ENCODE results near the gene DGCR2. TPM values are rescaled to one million over a fixed set of nuclear protein-coding genes. Genes with fewer than 3 reads are reported as not detected.

Gene DGCR2
- total and polyA plus RNA-seq, 2 of the 4 experiments (the other 2 are of a cell fraction) = 17.2 to 35.4 TPM

- intact Hi-C loops (cut with micrococcal nuclease) = no loop called here
- in situ Hi-C loops (cut with MboI; ENCODE audit: low sequenced_read_pairs) = no loop called here
- no peak overlapping the region for H4K91ac ChIP-seq (ENCODE audit: insufficient read depth, low read depth, low read length)
- no peaks in the 10 kb centered on the region for H4K20me1 ChIP-seq (ENCODE audit: insufficient read depth, low read length)
- dilution Hi-C loops (cut with HindIII; ENCODE audit: low sequenced_read_pairs, unreplicated experiment) = no loop called here
- H3K27ac ChIP-seq (ENCODE audit: insufficient read depth, low read length) = no peak overlapping the region
- no peak overlapping the region for H2BK15ac ChIP-seq (ENCODE audit: low read depth, low read length)
- no peak overlapping the region for H3K18ac ChIP-seq (ENCODE audit: low read depth, low read length)
- H3K4me3 ChIP-seq (ENCODE audit: insufficient read depth, low read depth, low read length) = no peak overlapping the region
- H3K9ac ChIP-seq (ENCODE audit: low read depth, low read length) = no peak overlapping the region
- TF ChIP-seq BHLHE40 (IDR thresholded peaks at IDR 0.05; ENCODE audit: low read depth, low read length) (no peak), RAD21 (IDR thresholded peaks at IDR 0.05; ENCODE audit: low read length) (no peak), POLR2A (IDR thresholded peaks at IDR 0.05; ENCODE audit: low read depth, low read length) (no peak), USF2 (IDR thresholded peaks at IDR 0.05; ENCODE audit: low read depth, low read length) (no peak), CTCF (conservative IDR thresholded peaks at IDR 0.05; ENCODE audit: low read depth, low read length) (no peak), SMC3 (IDR thresholded peaks at IDR 0.05; ENCODE audit: low read depth, low read length) (no peak), MXI1 (IDR thresholded peaks at IDR 0.05; ENCODE audit: borderline replicate concordance, low read depth, low read length) (no peak), ELK1 (IDR thresholded peaks at IDR 0.05; ENCODE audit: borderline replicate concordance, low read depth, low read length) (no peak), CHD1 (IDR thresholded peaks at IDR 0.05; ENCODE audit: low read depth, low read length) (no peak), RFX5 (IDR thresholded peaks at IDR 0.05; ENCODE audit: low read depth, low read length) (no peak), NFE2L2 (IDR thresholded peaks at IDR 0.05; ENCODE audit: low read depth, low read length) (no peak), CEBPB (IDR thresholded peaks at IDR 0.05; ENCODE audit: low read depth, low read length) (no peak), MAZ (IDR thresholded peaks at IDR 0.05; ENCODE audit: borderline replicate concordance, low read depth, low read length) (no peak), RCOR1 (IDR thresholded peaks at IDR 0.05; ENCODE audit: insufficient replicate concordance, low read length) (no peak), MAFK (IDR thresholded peaks at IDR 0.05; ENCODE audit: low read depth, low read length) (no peak)
- H2AK5ac ChIP-seq (ENCODE audit: low read depth, low read length) = no peak overlapping the region
- no peak overlapping the region for H3K56ac ChIP-seq (ENCODE audit: extremely low read depth, insufficient read depth, low read length)
- H3K27me3 ChIP-seq (ENCODE audit: control insufficient read depth, insufficient read depth, low read length) = peaks cover 41% of the 10 kb centered on the region
- no peaks in the 10 kb centered on the region for H3K36me3 ChIP-seq (ENCODE audit: control insufficient read depth, insufficient read depth, low read length)
- no peak overlapping the region for H2BK120ac ChIP-seq (ENCODE audit: low read depth, low read length)
- no peak overlapping the region for H3K4me2 ChIP-seq (ENCODE audit: low read depth, low read length)
- H2AFZ ChIP-seq (replicated peaks; ENCODE audit: low read length, poor library complexity) = no peak overlapping the region
- DNase-seq = no peak
- H4K8ac ChIP-seq (ENCODE audit: low read depth in 2 of 2, low read length in 2 of 2) = no peak overlapping the region
- H3K79me1 ChIP-seq (ENCODE audit: low read depth in 1 of 2, low read length in 2 of 2) = no peaks in the 10 kb centered on the region
- H3K9me3 ChIP-seq (ENCODE audit: control insufficient read depth, insufficient read depth, low read length) = no peaks in the 10 kb centered on the region
- ChIA-PET POLR2A (ENCODE audit: unreplicated experiment) (no interaction called here), CTCF (no interaction called here)
- no peak overlapping the region for H3K14ac ChIP-seq (replicated peaks; ENCODE audit: low read depth, low read length)
- H2BK20ac ChIP-seq (ENCODE audit: low read depth, low read length) = no peak overlapping the region
- H2AK9ac ChIP-seq (replicated peaks; ENCODE audit: low read depth, low read length, poor library complexity) = no peak overlapping the region
- H3K23ac ChIP-seq (ENCODE audit: low read depth, low read length) = no peak overlapping the region
- no TSS peak for BruUV-seq (replicated peaks)
- WGBS, 2 experiments (ENCODE audit: extremely low coverage in 2 of 2, insufficient read length in 1 of 2) = 90% methylated on average over 2 of the region's 17 CpGs; no CpG with 5 or more reads in 1 of the 2 experiments
- no peaks in the 10 kb centered on the region for H3K9me1 ChIP-seq (ENCODE audit: insufficient read depth, low read length)
- no peak overlapping the region for H2BK5ac ChIP-seq (ENCODE audit: low read depth, low read length, poor library complexity, severe bottlenecking)
- no peak overlapping the region for H4K5ac ChIP-seq (ENCODE audit: low read depth, low read length)
- H3K4me1 ChIP-seq (ENCODE audit: control insufficient read depth, insufficient read depth, low read length) = no peaks in the 10 kb centered on the region
- H3K4ac ChIP-seq (ENCODE audit: low read depth, low read length) = no peak overlapping the region
- ATAC-seq (ENCODE audit: low read depth) = no peak
Measured at GRCh38 chr22:18994056-18994455, 128.2 kb downstream of the DGCR2 start.

Measured in IMR-90 (cell line).